ENCODE data around the gene ASS1. TPM values are rescaled to one million over a fixed set of nuclear protein-coding genes. Genes with fewer than 3 reads are reported as not detected.

Gene ASS1
- polyA plus RNA-seq, 6 donors from 2014 or later, result not detected

DNA sequence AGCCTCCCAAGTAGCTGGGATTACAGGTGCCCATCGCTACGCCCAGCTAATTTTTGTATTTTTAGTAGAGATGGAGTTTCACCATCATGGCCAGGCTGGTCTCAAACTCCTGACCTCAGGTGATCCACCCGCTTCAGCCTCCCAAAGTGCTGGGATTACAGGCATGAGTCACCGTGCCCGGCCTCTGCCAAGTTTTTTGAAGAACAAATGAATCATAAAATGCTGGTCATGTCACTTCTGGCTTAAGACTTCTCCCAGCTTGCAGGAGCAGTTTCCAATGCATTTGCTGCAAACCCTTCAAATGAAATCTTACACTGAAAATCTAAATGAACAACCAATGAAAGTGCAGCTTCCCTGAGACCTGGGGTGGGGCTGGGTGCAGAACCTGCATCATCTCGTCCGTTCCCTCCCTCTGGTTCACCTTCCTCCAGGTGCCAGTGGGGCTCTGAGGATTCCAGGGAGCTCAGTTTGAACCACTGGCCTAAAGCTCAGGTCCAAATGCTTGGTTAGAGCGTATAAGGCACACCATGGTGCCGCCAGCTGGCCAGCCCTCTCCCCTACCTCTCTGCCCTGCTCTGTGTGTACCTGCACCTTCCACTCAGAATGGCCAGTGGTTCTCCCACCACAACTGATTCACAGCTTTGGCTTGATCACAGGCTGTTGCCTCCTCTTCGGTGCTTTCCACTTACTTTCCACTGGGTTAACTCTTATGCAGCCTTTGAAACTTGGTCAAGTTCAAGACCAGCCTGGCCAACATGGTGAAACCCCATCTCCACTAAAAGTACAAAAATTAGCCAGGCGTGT lies 94.9 kb downstream of the ASS1 start:
- no peak overlapping the region for H3K4me3 Mint-ChIP-seq
- peaks cover 0 to 1% of the 10 kb centered on the region in 2 donors for H3K36me3 Mint-ChIP-seq
- ATAC-seq (ENCODE audit: low read depth in 2 of 2) (no peak), DNase-seq (no peak)
- peaks cover 48 to 83% (median 82%) of the 10 kb centered on the region in 3 donors for H3K27me3 Mint-ChIP-seq
- H3K27ac Mint-ChIP-seq, result no peak overlapping the region
- H3K4me1 Mint-ChIP-seq, result peaks cover 0 to 9% (median 8%) of the 10 kb centered on the region in 3 donors
- no peaks in the 10 kb centered on the region for H3K9me3 Mint-ChIP-seq

DNA sequence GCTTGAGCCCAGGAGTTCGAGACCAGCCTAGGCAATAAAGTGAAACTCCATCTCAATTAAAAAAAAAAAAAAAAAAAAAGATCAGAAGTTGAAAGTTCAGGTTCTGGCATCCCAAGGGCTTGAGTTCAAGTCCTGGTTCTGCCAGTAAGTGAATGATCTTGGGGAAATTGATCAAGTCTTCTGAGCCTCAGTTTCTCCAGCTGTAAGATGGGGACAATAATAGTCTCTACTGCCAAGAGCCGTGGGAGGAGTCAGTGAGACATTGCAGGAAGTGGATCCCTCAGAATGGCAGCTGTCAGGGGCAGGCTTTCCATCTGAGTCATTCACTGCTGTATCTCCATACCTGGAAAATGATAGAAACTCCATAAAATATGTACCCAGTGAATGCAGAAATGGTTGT lies 96.8 kb downstream of the ASS1 start:
- peaks cover 0 to 8% (median 4%) of the 10 kb centered on the region in 3 donors for H3K4me1 Mint-ChIP-seq
- ATAC-seq (ENCODE audit: low read depth in 2 of 2), result no peak
- H3K9me3 Mint-ChIP-seq, result no peaks in the 10 kb centered on the region
- no peak overlapping the region for H3K4me3 Mint-ChIP-seq
- DNase-seq, result no peak
- peaks cover 34 to 72% (median 71%) of the 10 kb centered on the region in 3 donors for H3K27me3 Mint-ChIP-seq
- H3K36me3 Mint-ChIP-seq, result no peaks in the 10 kb centered on the region
- no peak overlapping the region for H3K27ac Mint-ChIP-seq

DNA sequence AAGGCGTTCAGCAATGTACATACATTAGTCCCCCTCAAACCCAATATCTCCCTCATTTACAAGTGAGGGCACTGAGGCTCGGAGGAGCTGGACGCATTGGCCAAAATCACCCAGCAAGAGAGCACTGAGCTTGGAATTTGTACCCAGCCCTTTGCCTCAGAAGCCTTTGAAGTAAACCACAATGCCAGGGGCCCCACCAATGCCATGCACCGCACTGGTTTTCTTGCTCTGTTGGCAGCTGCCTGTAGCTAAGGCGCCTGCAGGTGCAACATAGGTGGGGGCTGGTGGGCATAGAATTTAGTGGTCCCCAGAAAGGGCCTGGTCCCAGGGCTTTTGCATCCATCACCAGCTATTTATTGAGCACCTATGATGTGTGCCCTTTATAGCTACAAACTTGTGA lies 97.3 kb downstream of the ASS1 start:
- H3K36me3 Mint-ChIP-seq, result no peaks in the 10 kb centered on the region
- no peaks in the 10 kb centered on the region for H3K9me3 Mint-ChIP-seq
- DNase-seq, result no peak
- H3K4me1 Mint-ChIP-seq, result peaks cover 0 to 8% (median 4%) of the 10 kb centered on the region in 3 donors
- ATAC-seq (ENCODE audit: low read depth in 2 of 2), result no peak
- no peak overlapping the region for H3K4me3 Mint-ChIP-seq
- H3K27ac Mint-ChIP-seq, result no peak overlapping the region
- peaks cover 29 to 67% (median 66%) of the 10 kb centered on the region in 3 donors for H3K27me3 Mint-ChIP-seq

DNA sequence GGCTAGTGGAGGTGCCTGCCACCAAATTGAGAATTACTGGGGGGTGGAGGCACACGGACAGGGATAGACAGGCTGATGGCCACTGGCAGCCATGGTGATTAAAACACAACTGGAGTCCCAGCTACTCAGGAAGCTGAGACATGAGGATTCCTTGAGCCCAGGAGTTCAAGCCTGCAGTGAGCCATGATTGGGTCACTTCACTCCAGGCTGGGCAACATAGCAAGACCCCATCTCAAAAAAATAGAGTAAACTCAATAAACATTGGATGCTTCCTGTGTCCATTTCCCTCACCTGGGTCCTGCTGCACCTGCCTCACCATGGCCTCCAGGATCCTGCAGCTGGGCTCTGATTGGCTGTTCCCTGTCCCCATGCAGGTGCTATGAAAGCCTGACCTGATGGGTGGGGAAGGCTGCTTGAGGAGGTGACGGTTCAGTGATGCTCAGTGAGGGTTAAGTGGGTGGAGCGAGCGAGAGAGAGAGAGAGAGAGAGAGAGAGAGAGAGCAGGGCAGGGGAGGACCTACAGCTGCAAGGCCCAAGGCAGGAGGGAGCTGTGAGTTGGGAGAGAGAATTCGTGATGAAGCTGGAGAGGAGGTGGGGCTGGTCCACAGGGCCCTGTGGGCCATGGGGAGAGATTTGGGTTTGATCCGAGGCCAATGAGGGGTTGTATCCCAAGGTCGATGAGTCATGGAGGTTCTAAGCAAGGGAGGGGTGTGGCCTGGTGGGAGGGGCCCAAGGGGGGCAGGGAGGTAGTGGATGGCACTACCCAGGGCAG lies 97.9 kb downstream of the ASS1 start:
- H3K4me3 Mint-ChIP-seq, result no peak overlapping the region
- H3K27me3 Mint-ChIP-seq, result peaks cover 25 to 61% (median 60%) of the 10 kb centered on the region in 3 donors
- H3K27ac Mint-ChIP-seq, result no peak overlapping the region
- H3K36me3 Mint-ChIP-seq, result no peaks in the 10 kb centered on the region
- ATAC-seq (ENCODE audit: low read depth in 2 of 2), result no peak
- no peak for DNase-seq
- peaks cover 0 to 3% (median 3%) of the 10 kb centered on the region in 3 donors for H3K4me1 Mint-ChIP-seq
- peaks cover 0 to under 1% (median 0%) of the 10 kb centered on the region in 7 donors for H3K9me3 Mint-ChIP-seq

DNA sequence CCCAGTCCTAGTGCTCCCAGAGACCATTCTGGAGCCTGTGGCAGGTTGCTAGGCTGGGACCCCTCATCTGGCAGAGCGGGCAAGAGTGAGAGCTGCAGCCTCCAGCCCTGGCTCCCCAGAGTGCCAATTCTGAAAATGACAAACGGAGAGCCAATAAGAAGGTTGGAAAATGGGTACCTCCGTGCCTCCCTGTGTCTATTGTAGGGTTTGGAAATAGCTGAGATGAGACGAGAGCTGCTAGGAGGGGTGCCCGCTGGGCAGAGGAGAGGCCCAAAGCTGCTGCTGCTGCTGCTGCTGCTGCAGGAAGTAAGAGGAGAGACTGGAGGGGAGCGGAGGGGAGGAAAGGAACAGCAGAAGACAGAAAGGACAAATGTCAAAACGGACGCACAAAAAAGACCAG lies 98.6 kb downstream of the ASS1 start:
- peaks cover 0 to 2% (median 0%) of the 10 kb centered on the region in 7 donors for H3K9me3 Mint-ChIP-seq
- H3K27me3 Mint-ChIP-seq, result peaks cover 18 to 54% (median 53%) of the 10 kb centered on the region in 3 donors
- H3K4me3 Mint-ChIP-seq, result no peak overlapping the region
- no peaks in the 10 kb centered on the region for H3K4me1 Mint-ChIP-seq
- no peak for ATAC-seq (ENCODE audit: low read depth in 2 of 2)
- DNase-seq, result no peak
- H3K27ac Mint-ChIP-seq, result no peak overlapping the region
- H3K36me3 Mint-ChIP-seq, result no peaks in the 10 kb centered on the region

DNA sequence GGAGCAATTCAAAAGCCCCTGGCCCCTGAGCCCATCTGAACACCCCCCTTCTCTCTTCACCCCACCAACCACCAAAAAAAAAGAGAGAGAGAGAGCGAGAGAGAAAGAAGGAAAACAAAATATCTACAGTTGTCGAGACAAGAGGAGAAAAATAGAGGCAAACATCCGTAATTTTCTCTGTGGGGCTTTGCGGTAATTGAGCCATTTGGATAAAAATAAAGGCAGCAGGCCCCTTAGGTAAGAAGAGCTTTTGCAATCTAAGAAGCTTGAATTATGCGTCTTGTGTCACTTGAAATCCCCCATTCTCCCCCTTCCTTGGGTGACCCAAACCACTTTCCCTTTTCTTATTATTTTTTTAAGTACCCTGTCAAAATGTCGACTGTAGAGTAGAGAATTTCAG lies 99.1 kb downstream of the ASS1 start:
- no peak for DNase-seq
- Mint-ChIP-seq H3K27ac (no peak overlapping the region), H3K4me1 (no peaks in the 10 kb centered on the region), H3K4me3 (no peak overlapping the region), H3K9me3 (peaks cover 0 to 3% (median 2%) of the 10 kb centered on the region in 7 donors), H3K27me3 (peaks cover 16 to 49% (median 48%) of the 10 kb centered on the region in 3 donors), H3K36me3 (peaks cover 0 to under 1% of the 10 kb centered on the region in 2 donors)
- no peak for ATAC-seq (ENCODE audit: low read depth in 2 of 2)

DNA sequence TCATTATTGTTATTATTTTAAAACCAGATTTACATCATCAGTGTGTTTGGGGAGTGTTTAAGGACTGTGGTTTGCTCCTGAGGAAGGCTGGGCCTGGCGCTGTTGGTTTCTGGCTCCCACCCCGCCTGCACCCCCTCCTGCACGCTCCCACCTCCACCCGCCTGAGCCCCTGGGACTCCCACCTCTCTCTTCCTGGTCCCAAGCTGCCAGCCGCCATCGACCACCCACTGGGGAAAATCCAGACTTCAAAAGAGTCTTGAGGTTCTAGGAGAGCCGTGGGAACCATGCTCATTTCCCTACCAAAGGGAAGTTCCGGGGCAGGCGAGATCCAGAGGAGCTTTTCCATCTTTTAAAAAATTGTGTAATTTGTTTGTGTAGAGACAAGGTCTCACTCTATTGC lies 99.6 kb downstream of the ASS1 start:
- no peaks in the 10 kb centered on the region for H3K4me1 Mint-ChIP-seq
- peaks cover 0 to 6% of the 10 kb centered on the region in 2 donors for H3K36me3 Mint-ChIP-seq
- H3K4me3 Mint-ChIP-seq, result no peak overlapping the region
- DNase-seq (no peak), ATAC-seq (ENCODE audit: low read depth in 2 of 2) (no peak)
- H3K9me3 Mint-ChIP-seq, result peaks cover 0 to 8% (median 4%) of the 10 kb centered on the region in 7 donors
- peaks cover 13 to 47% (median 46%) of the 10 kb centered on the region in 3 donors for H3K27me3 Mint-ChIP-seq
- no peak overlapping the region for H3K27ac Mint-ChIP-seq

DNA sequence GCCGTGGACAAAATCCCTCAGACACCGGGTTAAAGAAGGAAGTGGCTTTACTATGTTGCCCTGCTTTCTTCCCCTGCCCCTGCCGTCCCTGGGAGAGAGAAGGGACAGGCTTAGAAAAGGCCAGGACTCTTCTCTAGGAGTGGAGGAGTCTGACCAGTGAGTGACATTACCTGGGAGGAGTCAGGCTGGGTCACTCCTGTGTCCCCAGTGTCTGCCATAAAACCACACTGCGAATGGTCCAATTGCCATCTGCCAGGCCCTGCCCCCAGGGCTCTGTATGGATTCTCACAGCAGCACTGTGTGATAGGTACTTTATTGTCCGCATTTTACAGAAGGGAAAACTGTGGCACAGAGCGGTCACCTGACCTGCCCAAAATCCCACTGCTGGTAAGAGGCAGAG lies 103.3 kb downstream of the ASS1 start:
- peaks cover 0 to 28% (median 21%) of the 10 kb centered on the region in 3 donors for H3K27me3 Mint-ChIP-seq
- DNase-seq (no peak), ATAC-seq (ENCODE audit: low read depth in 2 of 2) (no peak)
- H3K36me3 Mint-ChIP-seq, result peaks cover 0 to 6% of the 10 kb centered on the region in 2 donors
- peaks cover 0 to 14% (median 7%) of the 10 kb centered on the region in 7 donors for H3K9me3 Mint-ChIP-seq
- peak overlapping the region in 1 of 8 donors; percentile 9 for H3K4me3 Mint-ChIP-seq
- no peaks in the 10 kb centered on the region for H3K4me1 Mint-ChIP-seq
- H3K27ac Mint-ChIP-seq, result no peak overlapping the region

DNA sequence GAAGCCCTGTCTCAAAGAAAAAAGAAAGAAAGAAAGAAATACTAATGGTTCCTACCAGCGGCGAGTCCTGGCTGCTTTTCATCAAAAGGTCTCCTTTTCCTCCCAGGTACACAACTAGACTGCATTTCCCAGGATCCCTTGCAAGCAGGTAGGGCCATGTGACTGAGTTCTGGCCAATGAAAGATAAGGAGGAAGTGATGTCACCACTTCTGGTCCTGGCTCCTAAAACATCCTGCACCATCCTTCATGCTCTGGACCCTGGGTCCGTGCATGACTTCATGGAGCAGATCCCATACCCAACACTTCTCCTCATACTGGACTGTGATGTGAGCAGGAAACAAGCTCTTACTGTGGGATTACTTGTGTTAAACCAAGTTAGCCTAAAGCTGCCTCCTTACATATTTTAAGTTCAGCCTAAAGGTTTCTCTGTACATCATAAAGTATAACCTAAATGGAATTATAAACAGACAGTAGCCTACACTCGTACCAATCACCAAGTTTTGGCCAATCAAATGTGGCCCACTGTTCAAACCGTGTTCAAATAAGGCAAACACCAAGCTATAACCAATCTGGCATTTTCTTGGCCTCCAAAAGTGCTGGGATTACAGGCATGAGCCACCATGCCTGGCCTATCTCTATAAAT lies 104.5 kb downstream of the ASS1 start:
- Mint-ChIP-seq H3K36me3 (peaks cover 0 to 6% of the 10 kb centered on the region in 2 donors), H3K27ac (no peak overlapping the region), H3K9me3 (peaks cover 0 to 14% (median 7%) of the 10 kb centered on the region in 7 donors), H3K4me3 (no peak overlapping the region), H3K4me1 (no peaks in the 10 kb centered on the region), H3K27me3 (peaks cover 0 to 22% (median 14%) of the 10 kb centered on the region in 3 donors)
- DNase-seq (no peak), ATAC-seq (ENCODE audit: low read depth in 2 of 2) (no peak)

Other genes with a start within 250 kb of the ASS1 start
- gene HMCN2, start 179.2 kb upstream of the ASS1 start, polyA plus RNA-seq (ENCODE audit: low read depth in 6 of 6), result not detected
- gene FUBP3, start 134.6 kb downstream of the ASS1 start, polyA plus RNA-seq (ENCODE audit: low read depth in 6 of 6), result 10 to 100 TPM; 22.5 to 37.4 (median 25.7) TPM
- not detected for gene PRDM12, start 219.6 kb downstream of the ASS1 start, polyA plus RNA-seq (ENCODE audit: low read depth in 6 of 6)
- gene EXOSC2, start 248.8 kb downstream of the ASS1 start, polyA plus RNA-seq (ENCODE audit: low read depth in 6 of 6), result 10 to 100 TPM; 24.1 to 41.1 (median 26.9) TPM

Data from naive B cell (primary cell).